ENCODE measurements around the gene ELFN2. TPM values are rescaled to one million over a fixed set of nuclear protein-coding genes. Genes with fewer than 3 reads are reported as not detected.

The ELFN2 gene
- total RNA-seq, 1 donor, result under 0.01 TPM

DNA sequence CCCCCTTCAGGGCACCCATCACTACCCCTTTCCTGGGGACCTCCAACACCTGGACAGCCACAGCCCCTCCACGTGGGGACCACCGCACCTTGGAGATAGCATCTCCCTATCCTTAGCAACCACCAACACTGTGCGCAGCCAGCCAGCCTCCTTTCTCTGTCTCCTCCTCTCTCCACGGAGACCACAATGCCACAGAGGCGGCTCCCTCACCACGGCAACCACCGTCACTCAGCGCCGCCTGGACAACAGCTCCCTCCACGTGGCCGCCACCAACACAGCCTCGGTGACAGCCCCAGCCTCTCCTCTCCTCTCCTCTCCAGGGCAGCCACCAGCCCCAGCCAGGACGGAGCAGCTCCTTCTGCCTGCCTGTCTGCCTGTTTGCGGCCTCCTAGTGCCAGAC is 10.5 kb downstream of the ELFN2 start:
- TF ChIP-seq CTCF (IDR thresholded peaks at IDR 0.05; ENCODE audit: insufficient read depth, low read depth, low read length), result no peak
- H3K4me3 ChIP-seq (ENCODE audit: low read depth, low read length), result no peak overlapping the region

DNA sequence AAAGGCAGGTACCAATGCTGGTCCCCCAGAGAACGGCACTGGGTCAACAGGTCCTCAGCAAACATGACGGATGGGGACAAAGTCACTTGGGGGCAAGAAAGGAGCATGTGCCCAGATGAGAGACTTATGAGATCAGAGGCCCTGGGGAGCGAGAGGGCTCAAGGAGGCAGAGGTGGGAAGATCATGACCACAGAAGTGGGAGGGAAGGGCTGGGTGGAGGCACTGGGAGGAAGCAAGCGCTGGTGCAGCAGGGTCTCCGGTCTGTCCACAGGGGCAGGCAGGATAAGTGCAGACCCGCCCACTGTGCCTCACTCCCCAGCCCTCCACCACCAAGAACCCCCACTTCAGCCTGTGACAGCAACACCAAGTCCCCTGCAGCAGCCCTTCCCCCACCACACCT is 10.9 kb downstream of the ELFN2 start:
- no peak for DNase-seq (ENCODE audit: low read depth)
- H3K4me3 ChIP-seq (ENCODE audit: low read depth, low read length), result no peak overlapping the region
- no peak for TF ChIP-seq CTCF (IDR thresholded peaks at IDR 0.05; ENCODE audit: insufficient read depth, low read depth, low read length)

More for the DNA sequence above, 10.5 kb downstream of the ELFN2 start:
- DNase-seq (ENCODE audit: low read depth), result no peak

- no peak overlapping the region for H3K4me3 ChIP-seq (ENCODE audit: low read depth, low read length)
- TF ChIP-seq CTCF (IDR thresholded peaks at IDR 0.05; ENCODE audit: insufficient read depth, low read depth, low read length), result no peak
- no peak for DNase-seq (ENCODE audit: low read depth)
These were observed 12.1 kb downstream of the ELFN2 start for GRCh38 chr22:37415210-37415609.

- TF ChIP-seq CTCF (IDR thresholded peaks at IDR 0.05; ENCODE audit: insufficient read depth, low read depth, low read length), result no peak
- DNase-seq (ENCODE audit: low read depth), result no peak
- no peak overlapping the region for H3K4me3 ChIP-seq (ENCODE audit: low read depth, low read length)
These were observed 13.0 kb downstream of the ELFN2 start for GRCh38 chr22:37414288-37414687.

GRCh38 chr22:37413546-37413945 is 13.7 kb downstream of the ELFN2 start:
- TF ChIP-seq CTCF (IDR thresholded peaks at IDR 0.05; ENCODE audit: insufficient read depth, low read depth, low read length), result no peak
- H3K4me3 ChIP-seq (ENCODE audit: low read depth, low read length), result no peak overlapping the region
- no peak for DNase-seq (ENCODE audit: low read depth)

DNA sequence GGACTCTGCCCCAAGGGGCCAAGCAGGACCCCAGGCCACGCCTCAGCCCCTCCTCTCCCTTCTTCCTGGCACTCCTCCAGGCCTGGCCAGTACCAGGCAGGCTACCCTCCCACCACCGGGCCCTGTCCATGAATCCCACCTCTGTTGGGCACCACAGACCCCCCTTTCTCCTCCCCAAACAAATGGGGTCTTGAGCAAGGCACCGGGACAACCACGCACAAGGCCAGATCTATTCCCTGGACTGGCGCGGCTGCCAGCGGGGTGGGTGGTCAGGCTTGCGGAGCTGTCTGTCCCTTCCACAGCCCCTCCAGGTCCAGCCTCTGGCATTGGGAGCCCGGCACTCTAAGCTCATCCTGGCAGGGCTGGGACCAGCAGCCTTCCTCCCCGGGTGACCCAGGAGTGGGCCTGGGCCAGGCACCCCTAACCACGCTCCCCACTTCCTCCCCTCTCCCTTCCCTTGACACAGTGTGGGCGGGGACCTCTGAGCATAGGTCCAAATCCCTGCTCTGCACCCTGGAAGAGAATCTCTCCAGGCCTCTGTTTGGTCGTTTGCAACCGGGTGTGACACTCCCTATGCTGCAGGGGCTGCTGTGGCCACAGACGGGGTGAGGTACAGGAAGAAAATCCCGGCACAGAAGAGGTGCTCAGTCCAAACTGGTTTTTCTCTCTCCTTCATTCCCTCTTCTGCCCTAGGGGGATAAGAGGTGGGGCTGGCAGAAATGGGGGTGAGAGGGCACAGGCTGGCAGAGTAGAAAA is 14.6 kb downstream of the ELFN2 start:
- H3K4me3 ChIP-seq (ENCODE audit: low read depth, low read length), result no peak overlapping the region
- DNase-seq (ENCODE audit: low read depth), result no peak
- no peak for TF ChIP-seq CTCF (IDR thresholded peaks at IDR 0.05; ENCODE audit: insufficient read depth, low read depth, low read length)

GRCh38 chr22:37411655-37412054 is 15.6 kb downstream of the ELFN2 start:
- no peak for DNase-seq (ENCODE audit: low read depth)
- no peak for TF ChIP-seq CTCF (IDR thresholded peaks at IDR 0.05; ENCODE audit: insufficient read depth, low read depth, low read length)
- no peak overlapping the region for H3K4me3 ChIP-seq (ENCODE audit: low read depth, low read length)

Measured in fibroblast of villous mesenchyme (primary cell).